Ascending aorta (tissue), 2 donors: Measurements from ENCODE around the gene HERPUD2. TPM values are rescaled to one million over a fixed set of nuclear protein-coding genes. Genes with fewer than 3 reads are reported as not detected.
"Not testable (repeated sequence)": the region's sequence is repeated elsewhere in the genome, so short reads cannot be mapped to it uniquely, and the experiment has no call there.

Experiments
- DNase-seq, 2 donors: peaks; one replicate each; pipeline ENCODE4 v3.0.0-alpha.2; 2019; ENCODE audit warnings: low spot score in 2 of 2
- H3K27ac ChIP-seq, 2 donors: fragments of 200-600 bp; sonication (generic); one replicate each; pipeline ENCODE4 v1.5.1; 2016 to 2017; ENCODE audit warnings: mild to moderate bottlenecking in 1 of 2
- H3K27me3 ChIP-seq: fragments of 200-600 bp; sonication (generic); one replicate; pipeline ENCODE4 v1.5.1; 2017
- H3K36me3 ChIP-seq, 2 donors: fragments of 200-600 bp; sonication (generic); one replicate each; pipeline ENCODE4 v1.5.1; 2016
- H3K4me1 ChIP-seq, 2 donors: fragments of 200-600 bp; sonication (generic); one replicate each; pipeline ENCODE4 v1.5.1; 2016 to 2017; ENCODE audit warnings: mild to moderate bottlenecking in 1 of 2
- H3K4me3 ChIP-seq, 2 donors: fragments of 200-600 bp; sonication (generic); one replicate each; pipeline ENCODE4 v1.5.1; 2016 to 2017; ENCODE audit warnings: mild to moderate bottlenecking in 1 of 2
- H3K9me3 ChIP-seq, 2 donors: fragments of 200-600 bp; sonication (generic); one replicate each; pipeline ENCODE4 v1.5.1; 2016
- intact Hi-C: fragments of 100-400 bp; cut with DNase I; formaldehyde crosslinking; loops from one replicate; pipeline ENCODE4 v1.15.1; 2023
- total RNA-seq: library from RNA; depleted of rRNA; stranded (reverse); fragments of >200 nt; gene quantifications from one replicate; pipeline ENCODE4 v1.1.0, GENCODE V29; 2016
- TF ChIP-seq, protein P1 (sequence below), 3 experiments: fragments of 200-600 bp in 2 of 3; fragments of 450-650 bp in 1 of 3; sonication (generic) in 2 of 3; IDR thresholded peaks; one replicate each; pipeline ENCODE4 v1.5.1; 2016 to 2019; ENCODE audit warnings: antibody characterized with exemption in 3 of 3, mild to moderate bottlenecking in 1 of 3, moderate library complexity in 1 of 3

Gene HERPUD2
- total RNA-seq, 1 donor from 2014 or later = 69.8 TPM

DNA sequence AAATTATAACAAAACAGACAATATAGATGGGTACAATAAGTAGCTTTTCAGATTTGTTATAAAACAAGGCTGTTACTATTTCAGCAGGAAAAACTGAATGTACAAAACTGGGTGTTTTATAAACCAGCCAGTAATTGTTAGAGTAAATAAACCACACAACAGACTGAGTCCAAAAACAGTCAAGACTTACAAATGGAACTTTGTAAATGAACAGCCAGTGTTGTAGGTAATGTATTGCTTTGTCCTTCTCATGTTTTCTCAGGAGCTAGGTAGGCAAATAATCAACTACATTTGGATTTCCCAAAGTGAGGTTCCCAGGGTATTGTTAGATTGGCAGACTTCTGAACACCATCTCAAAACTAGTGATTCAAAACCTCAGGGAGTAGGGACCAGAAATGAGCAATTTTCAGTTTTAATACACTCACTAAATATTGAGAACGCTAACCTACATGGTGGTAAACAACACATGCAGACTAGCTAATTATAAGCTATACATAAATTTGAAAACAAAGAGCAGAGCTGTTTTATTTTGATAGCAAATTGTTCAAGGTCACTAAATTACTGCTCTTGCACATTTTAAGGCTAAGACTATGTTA lies 36.2 kb downstream of the HERPUD2 start:
- Histone ChIP-seq H3K4me3 (no peak overlapping the region), H3K27me3 (no peaks in the 10 kb centered on the region), H3K27ac (no peak overlapping the region), H3K36me3 (peaks cover 0 to 10% of the 10 kb centered on the region in 2 donors), H3K4me1 (no peaks in the 10 kb centered on the region), H3K9me3 (peaks cover 0 to 9% of the 10 kb centered on the region in 2 donors)
- TF ChIP-seq, protein P1, sequence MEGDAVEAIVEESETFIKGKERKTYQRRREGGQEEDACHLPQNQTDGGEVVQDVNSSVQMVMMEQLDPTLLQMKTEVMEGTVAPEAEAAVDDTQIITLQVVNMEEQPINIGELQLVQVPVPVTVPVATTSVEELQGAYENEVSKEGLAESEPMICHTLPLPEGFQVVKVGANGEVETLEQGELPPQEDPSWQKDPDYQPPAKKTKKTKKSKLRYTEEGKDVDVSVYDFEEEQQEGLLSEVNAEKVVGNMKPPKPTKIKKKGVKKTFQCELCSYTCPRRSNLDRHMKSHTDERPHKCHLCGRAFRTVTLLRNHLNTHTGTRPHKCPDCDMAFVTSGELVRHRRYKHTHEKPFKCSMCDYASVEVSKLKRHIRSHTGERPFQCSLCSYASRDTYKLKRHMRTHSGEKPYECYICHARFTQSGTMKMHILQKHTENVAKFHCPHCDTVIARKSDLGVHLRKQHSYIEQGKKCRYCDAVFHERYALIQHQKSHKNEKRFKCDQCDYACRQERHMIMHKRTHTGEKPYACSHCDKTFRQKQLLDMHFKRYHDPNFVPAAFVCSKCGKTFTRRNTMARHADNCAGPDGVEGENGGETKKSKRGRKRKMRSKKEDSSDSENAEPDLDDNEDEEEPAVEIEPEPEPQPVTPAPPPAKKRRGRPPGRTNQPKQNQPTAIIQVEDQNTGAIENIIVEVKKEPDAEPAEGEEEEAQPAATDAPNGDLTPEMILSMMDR (IDR thresholded peaks at IDR 0.05) = no peak
- DNase-seq = no peak
- intact Hi-C loops = no loop called here

DNA sequence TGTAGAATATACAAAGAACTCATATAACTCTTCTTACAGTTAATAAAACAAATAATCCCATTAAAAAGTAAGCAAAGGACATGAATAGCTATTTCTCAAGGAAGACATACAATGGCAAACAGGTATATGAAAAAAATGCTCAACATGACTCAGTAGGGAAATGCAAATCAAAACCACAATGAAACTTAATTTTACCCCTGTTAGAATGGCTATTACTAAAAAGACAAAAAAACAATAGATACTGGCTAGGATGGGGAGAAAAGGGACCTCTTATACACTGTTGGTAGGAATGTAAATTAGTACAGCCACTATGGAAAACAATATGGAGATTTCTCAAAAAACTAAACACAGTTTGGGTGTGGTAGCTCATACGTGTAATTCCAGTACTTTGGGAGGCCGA lies 37.8 kb downstream of the HERPUD2 start:
- H3K4me1 ChIP-seq = no peaks in the 10 kb centered on the region

DNA sequence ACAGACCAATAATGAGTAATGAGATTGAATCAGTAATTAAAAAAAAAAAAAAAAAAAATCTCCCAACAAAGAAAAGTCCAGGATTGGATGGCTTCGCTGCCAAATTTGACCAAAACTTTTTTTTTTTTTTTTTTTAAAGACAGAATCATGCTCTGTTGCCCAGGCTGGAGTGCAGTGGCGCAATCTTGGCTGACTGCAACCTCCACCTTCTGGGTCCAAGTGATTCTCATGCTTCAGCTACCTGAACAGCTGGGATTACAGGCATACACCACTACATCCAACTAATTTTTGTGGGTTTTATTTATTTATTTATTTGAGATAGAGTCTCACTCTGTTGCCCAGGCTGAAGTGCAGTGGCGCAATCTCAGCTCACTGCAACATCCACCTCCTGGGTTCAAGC lies 40.4 kb downstream of the HERPUD2 start:
- Histone ChIP-seq H3K9me3 (peaks cover 0 to 21% of the 10 kb centered on the region in 2 donors), H3K36me3 (peaks cover 0 to 22% of the 10 kb centered on the region in 2 donors)
- DNase-seq, H3K4me3 ChIP-seq, intact Hi-C loops, H3K27ac ChIP-seq, H3K4me1 ChIP-seq, H3K27me3 ChIP-seq: not testable (repeated sequence)

More for the DNA sequence above, 37.8 kb downstream of the HERPUD2 start:
- Histone ChIP-seq H3K4me3 (no peak overlapping the region), H3K9me3 (peaks cover 0 to 21% of the 10 kb centered on the region in 2 donors), H3K27me3 (no peaks in the 10 kb centered on the region), H3K27ac (no peak overlapping the region), H3K36me3 (peaks cover 0 to 14% of the 10 kb centered on the region in 2 donors)
- DNase-seq = no peak
- TF ChIP-seq, protein P1 (IDR thresholded peaks at IDR 0.05) = no peak
- intact Hi-C loops = no loop called here

DNA sequence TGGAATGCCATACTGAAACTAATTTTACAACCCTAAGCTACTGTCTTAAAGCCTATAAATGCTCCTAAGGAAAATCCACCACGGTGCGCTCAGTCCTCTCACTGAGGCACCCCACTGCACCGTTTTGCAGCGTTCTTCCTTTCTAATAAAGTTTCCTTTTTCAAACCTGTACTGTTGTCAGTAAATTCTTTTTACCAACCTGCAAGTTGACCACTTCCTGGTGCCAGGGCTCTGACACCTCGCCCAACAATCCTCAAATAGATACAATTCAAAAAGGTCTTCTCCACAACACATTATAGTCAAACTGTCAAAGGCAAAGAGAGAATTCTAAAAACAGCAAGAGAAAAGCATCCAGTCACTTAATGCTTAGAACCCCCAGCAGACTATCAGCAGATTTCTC lies 42.8 kb downstream of the HERPUD2 start:
- TF ChIP-seq, protein P1 (IDR thresholded peaks at IDR 0.05) = no peak
- no peak for DNase-seq
- H3K9me3 ChIP-seq = peaks cover 0 to 21% of the 10 kb centered on the region in 2 donors
- H3K4me1 ChIP-seq = no peaks in the 10 kb centered on the region
- intact Hi-C loops = no loop called here
- H3K27ac ChIP-seq = no peak overlapping the region
- H3K27me3 ChIP-seq = no peaks in the 10 kb centered on the region
- no peak overlapping the region for H3K4me3 ChIP-seq
- H3K36me3 ChIP-seq = peaks cover 0 to 26% of the 10 kb centered on the region in 2 donors

DNA sequence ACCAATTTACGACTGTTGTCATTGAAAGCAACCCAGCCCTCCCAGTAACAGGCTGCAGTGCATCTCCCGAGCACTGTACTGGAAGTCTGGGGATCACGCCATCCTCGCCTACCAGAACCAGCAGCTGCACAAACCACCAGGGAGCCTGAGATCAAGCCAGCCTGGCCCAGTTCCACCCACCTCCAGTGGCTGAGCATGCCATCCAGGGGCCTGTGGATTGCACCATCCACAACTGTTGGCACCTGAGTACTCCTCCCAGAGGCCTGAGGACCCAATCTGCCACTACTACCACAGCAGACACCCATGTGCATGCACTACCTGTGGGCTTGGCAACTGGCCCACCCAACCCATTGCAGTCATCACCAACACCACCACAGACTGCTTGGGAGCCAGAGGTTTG lies 44.2 kb downstream of the HERPUD2 start:
- H3K27ac ChIP-seq = no peak overlapping the region
- H3K4me3 ChIP-seq = no peak overlapping the region
- H3K27me3 ChIP-seq = no peaks in the 10 kb centered on the region
- TF ChIP-seq, protein P1 (IDR thresholded peaks at IDR 0.05) = no peak
- no peaks in the 10 kb centered on the region for H3K4me1 ChIP-seq
- peaks cover 0 to 20% of the 10 kb centered on the region in 2 donors for H3K36me3 ChIP-seq
- intact Hi-C loops = no loop called here
- no peak for DNase-seq
- peaks cover 0 to 12% of the 10 kb centered on the region in 2 donors for H3K9me3 ChIP-seq

DNA sequence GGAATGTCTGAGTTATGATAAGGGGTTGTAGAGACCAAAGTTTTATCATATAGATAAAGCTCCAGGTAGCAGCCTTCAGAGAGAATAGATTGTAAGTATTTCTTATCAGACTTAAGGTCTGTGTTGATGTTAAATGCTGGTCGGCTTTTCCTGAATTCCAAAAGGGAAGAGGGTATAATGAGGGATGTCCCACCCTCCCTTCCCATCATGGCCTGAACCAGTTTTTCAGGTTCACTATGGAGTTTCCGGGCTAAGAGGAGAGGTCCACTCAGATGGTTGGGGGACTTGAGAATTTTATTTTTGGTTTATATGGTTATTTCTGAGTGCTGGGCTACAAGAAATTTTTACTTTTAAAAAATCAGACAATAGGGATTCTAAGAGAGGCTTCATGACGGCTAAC lies 45.2 kb downstream of the HERPUD2 start:
- DNase-seq = no peak
- TF ChIP-seq, protein P1 (IDR thresholded peaks at IDR 0.05) = no peak
- intact Hi-C loops = no loop called here
- H3K9me3 ChIP-seq = peaks cover 0 to 12% of the 10 kb centered on the region in 2 donors
- peaks cover 0 to 20% of the 10 kb centered on the region in 2 donors for H3K36me3 ChIP-seq
- H3K4me1 ChIP-seq = no peaks in the 10 kb centered on the region
- H3K4me3 ChIP-seq = no peak overlapping the region
- H3K27ac ChIP-seq = no peak overlapping the region
- H3K27me3 ChIP-seq = no peaks in the 10 kb centered on the region
